ENCODE results near the gene UQCRC1.

- no peak for TF ChIP-seq YY1 (IDR thresholded peaks at IDR 0.05; ENCODE audit: insufficient read depth, insufficient read length)
- no peak for TF ChIP-seq ZNF274 (IDR thresholded peaks at IDR 0.05; ENCODE audit: low read depth, low read length)
- TF ChIP-seq SUZ12 (IDR thresholded peaks at IDR 0.05; ENCODE audit: extremely low read depth, insufficient read depth, insufficient read length), result no peak
These were observed 12.6 kb downstream of the UQCRC1 start for GRCh38 chr3:48596676-48597407.
